ENCODE results near the gene POU6F2.

GRCh38 chr7:39463252-39463651, 485.5 kb downstream of the POU6F2 start:
- TF ChIP-seq CREB1 (CRISPR knock-in tag; IDR thresholded peaks at IDR 0.05; ENCODE audit: low read depth): no peak
- TF ChIP-seq EZH2phosphoT487 (IDR thresholded peaks at IDR 0.05; ENCODE audit: unreplicated experiment): no peak
- no peak for TF ChIP-seq JUNB (IDR thresholded peaks at IDR 0.05; ENCODE audit: unreplicated experiment)
- TF ChIP-seq CTCF (conservative IDR thresholded peaks at IDR 0.05; ENCODE audit: low read depth in 2 of 2): no peak
- no peak for TF ChIP-seq EZH2 (IDR thresholded peaks at IDR 0.05; ENCODE audit: low read depth, unreplicated experiment)
- no peak for TF ChIP-seq REST (IDR thresholded peaks at IDR 0.05; ENCODE audit: unreplicated experiment)
- TF ChIP-seq POLR2AphosphoS5 (IDR thresholded peaks at IDR 0.05; ENCODE audit: low read depth): no peak

Measured in GM23338 (cell line).